GM21619 (cell line): Measurements from ENCODE around the gene ACKR4.
A peak's percentile ranks its signal among the peaks of the same experiment; 100 is the strongest.
"Not testable (repeated sequence)": the region's sequence is repeated elsewhere in the genome, so short reads cannot be mapped to it uniquely, and the experiment has no call there.

Source experiments
- ATAC-seq: cut with Tn5 transposase; IDR thresholded peaks from one replicate; pipeline ENCODE4 v1.9.1; 2021; ENCODE audit not compliant: unreplicated experiment

Gene ACKR4

GRCh38 chr3:132593947-132594323 lies 3.1 kb upstream of the ACKR4 start:
- no peak for ATAC-seq

GRCh38 chr3:132594498-132594897 lies 2.6 kb upstream of the ACKR4 start:
- ATAC-seq: no peak

- ATAC-seq: no peak
Measured at GRCh38 chr3:132595014-132595413, 2.1 kb upstream of the ACKR4 start.

- no peak for ATAC-seq
Measured at GRCh38 chr3:132596326-132596725, 744 bp upstream of the ACKR4 start.

GRCh38 chr3:132597660-132598059 lies 590 bp downstream of the ACKR4 start:
- no peak for ATAC-seq

- ATAC-seq: no peak
Measured at GRCh38 chr3:132598181-132598580, 1.1 kb downstream of the ACKR4 start.

- not testable (repeated sequence) for ATAC-seq
Measured at GRCh38 chr3:132600614-132601013, 3.5 kb downstream of the ACKR4 start.

GRCh38 chr3:132605374-132605792 lies 8.3 kb downstream of the ACKR4 start:
- ATAC-seq: no peak

- ATAC-seq: no peak
Measured at GRCh38 chr3:132606085-132606484, 9.0 kb downstream of the ACKR4 start.

- ATAC-seq: not testable (repeated sequence)
Measured at GRCh38 chr3:132606620-132607019, 9.6 kb downstream of the ACKR4 start.

- ATAC-seq: not testable (repeated sequence)
Measured at GRCh38 chr3:132615301-132615700, 18.2 kb downstream of the ACKR4 start.

GRCh38 chr3:132615881-132616280 lies 18.8 kb downstream of the ACKR4 start:
- ATAC-seq: no peak

- no peak for ATAC-seq
Measured at GRCh38 chr3:132616780-132617179, 19.7 kb downstream of the ACKR4 start.

- no peak for ATAC-seq
Measured at GRCh38 chr3:132622148-132622547, 25.1 kb downstream of the ACKR4 start.

GRCh38 chr3:132622761-132623160 lies 25.7 kb downstream of the ACKR4 start:
- no peak for ATAC-seq

GRCh38 chr3:132623646-132624045 lies 26.6 kb downstream of the ACKR4 start:
- no peak for ATAC-seq

- ATAC-seq: no peak
Measured at GRCh38 chr3:132624790-132625189, 27.7 kb downstream of the ACKR4 start.

GRCh38 chr3:132625613-132626012 lies 28.5 kb downstream of the ACKR4 start:
- peak; percentile 87 for ATAC-seq

- no peak for ATAC-seq
Measured at GRCh38 chr3:132626955-132627354, 29.9 kb downstream of the ACKR4 start.

- ATAC-seq: no peak
Measured at GRCh38 chr3:132628157-132628556, 31.1 kb downstream of the ACKR4 start.

- ATAC-seq: no peak
Measured at GRCh38 chr3:132629928-132630327, 32.9 kb downstream of the ACKR4 start.

GRCh38 chr3:132630612-132631011 lies 33.5 kb downstream of the ACKR4 start:
- no peak for ATAC-seq

GRCh38 chr3:132635052-132635451 lies 38.0 kb downstream of the ACKR4 start:
- no peak for ATAC-seq

- ATAC-seq: no peak
Measured at GRCh38 chr3:132637590-132637989, 40.5 kb downstream of the ACKR4 start.
